Measurements from ENCODE around the gene DLG1.

Gene DLG1

GRCh38 chr3:197298341-197298944 is at the start of gene DLG1:
Gene DLG1, minus strand, starts transcription at chr3:197298612. Its CDS starts 1,408 bp downstream, at chr3:197297204.
- in situ Hi-C loops (cut with HindIII; ENCODE audit: low sequenced_read_pairs), result no loop called here

DNA sequence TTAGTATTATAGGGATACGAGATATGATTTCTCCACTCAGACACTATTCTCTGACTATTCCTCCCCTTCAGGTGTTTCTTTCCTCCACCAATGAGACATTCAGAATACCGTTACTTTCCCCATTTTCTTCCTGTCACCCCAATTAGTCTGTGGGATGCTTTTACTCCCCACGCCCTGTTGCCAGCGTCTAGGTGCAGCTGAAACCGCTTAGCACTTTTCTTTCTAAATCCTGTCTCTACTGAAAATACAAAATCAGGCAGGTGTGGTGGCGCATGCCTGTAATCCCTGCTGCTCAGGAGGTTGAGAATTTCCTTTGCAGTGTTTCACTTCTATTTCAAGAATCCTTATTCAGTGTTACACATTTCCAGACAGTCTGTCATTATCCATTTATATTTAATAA is 49.6 kb upstream of the DLG1 start:
- in situ Hi-C loops (cut with HindIII; ENCODE audit: low sequenced_read_pairs), result no loop called here

GRCh38 chr3:197345390-197345789 is 47.0 kb upstream of the DLG1 start:
- in situ Hi-C loops (cut with HindIII; ENCODE audit: low sequenced_read_pairs), result no loop called here

DNA sequence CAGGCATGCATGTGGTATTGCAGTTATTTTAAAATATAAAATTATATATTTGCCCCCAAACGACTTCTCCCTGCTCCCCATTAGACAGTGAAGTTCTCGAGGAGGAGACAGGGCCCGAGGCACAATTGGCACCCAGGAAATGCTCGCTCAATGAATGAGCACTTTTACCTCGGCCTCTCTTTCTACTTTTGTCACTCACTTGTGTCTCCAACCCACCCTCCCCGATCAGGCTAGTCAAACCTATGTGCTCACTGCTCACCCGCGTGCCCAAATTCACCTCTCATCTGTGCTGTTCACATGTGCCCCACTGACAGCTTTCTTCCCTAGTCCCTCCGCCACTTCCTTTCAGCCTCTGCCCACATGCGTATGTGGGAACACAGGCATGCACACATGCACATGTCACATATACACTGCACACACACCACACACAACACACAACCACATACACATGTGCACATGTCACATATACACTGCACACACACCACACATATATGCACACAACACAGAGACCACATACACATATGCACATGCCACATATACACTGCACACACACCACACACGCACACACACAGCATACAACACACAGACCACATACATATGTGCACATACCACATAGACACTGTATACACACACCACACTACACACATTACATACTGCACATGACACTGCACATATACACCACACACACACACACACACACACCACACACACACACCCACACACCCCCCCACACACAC is 46.3 kb upstream of the DLG1 start:
- in situ Hi-C loops (cut with HindIII; ENCODE audit: low sequenced_read_pairs), result loop anchor here (5.0 kb wide), 1 partner anchor 33 kb away; no protein-coding TSS in a partner anchor

- in situ Hi-C loops (cut with HindIII; ENCODE audit: low sequenced_read_pairs), result loop anchor here (5.0 kb wide), 1 partner anchor 33 kb away; no protein-coding TSS in a partner anchor
Measured at GRCh38 chr3:197343656-197344408, 45.4 kb upstream of the DLG1 start.

DNA sequence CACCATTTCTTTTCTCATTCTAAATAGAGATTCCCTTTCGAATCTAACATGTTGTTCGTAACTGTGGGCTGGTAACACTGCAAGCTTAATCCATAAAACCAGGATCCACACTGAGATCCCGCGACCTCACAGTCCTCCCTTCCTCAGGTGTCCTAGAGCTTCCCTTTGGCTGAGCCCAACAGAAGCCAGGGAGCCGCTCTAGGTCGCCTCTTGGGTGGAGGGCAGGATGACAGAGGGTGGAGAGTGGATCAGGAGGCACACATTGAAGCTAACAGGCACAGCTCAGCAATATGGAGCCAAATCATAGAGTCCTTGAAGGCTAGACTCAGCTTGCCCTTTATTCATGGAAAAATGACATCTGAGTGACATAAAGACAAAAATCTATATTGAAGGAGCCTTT is 44.7 kb upstream of the DLG1 start:
- in situ Hi-C loops (cut with HindIII; ENCODE audit: low sequenced_read_pairs), result loop anchor here (5.0 kb wide), 1 partner anchor 34 kb away; no protein-coding TSS in a partner anchor

GRCh38 chr3:197340521-197340871 is 42.1 kb upstream of the DLG1 start:
- in situ Hi-C loops (cut with HindIII; ENCODE audit: low sequenced_read_pairs), result loop anchor here (5.0 kb wide), 1 partner anchor 37 kb away; no protein-coding TSS in a partner anchor

- in situ Hi-C loops (cut with HindIII; ENCODE audit: low sequenced_read_pairs), result loop anchor here (5.0 kb wide), 1 partner anchor 37 kb away; no protein-coding TSS in a partner anchor
Measured at GRCh38 chr3:197339841-197340520, 41.6 kb upstream of the DLG1 start.

DNA sequence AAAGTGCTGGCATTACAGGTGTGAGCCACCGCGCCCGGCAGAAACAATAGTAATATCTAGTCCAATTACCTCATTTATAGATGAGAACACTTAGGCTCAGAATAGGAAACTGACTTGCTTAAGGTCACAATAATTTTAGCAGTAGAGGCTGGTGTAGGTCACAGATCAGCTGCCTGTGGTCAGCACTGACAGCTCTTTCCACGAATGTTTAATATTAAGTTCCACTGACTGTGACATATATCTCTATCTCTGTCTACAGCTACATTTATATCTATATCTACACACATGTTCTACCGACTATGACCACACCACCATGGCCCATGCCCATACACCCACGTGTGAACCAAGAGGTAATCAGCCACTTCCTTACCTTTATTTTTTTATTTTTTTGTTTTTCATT is 40.2 kb upstream of the DLG1 start:
- in situ Hi-C loops (cut with HindIII; ENCODE audit: low sequenced_read_pairs), result no loop called here

DNA sequence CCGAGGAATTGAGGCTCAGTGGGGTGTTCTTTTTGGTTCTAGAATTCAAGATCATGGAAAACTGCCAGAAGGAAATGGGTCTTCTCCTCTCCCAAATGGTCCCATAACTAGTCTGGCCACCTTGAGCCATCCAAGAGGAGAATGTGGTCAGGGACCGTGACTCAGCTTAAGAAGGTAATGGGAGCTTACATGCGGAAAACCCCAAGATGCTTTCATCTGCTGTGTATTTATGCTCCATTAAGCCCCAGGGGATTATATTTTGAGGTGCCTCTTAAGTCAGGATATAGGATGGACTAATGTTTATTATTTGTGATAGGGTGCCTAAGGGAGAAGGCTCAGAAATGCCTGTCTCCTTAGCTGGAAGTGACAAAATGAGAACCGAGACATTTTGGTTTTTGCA is 39.2 kb upstream of the DLG1 start:
- in situ Hi-C loops (cut with HindIII; ENCODE audit: low sequenced_read_pairs), result no loop called here

DNA sequence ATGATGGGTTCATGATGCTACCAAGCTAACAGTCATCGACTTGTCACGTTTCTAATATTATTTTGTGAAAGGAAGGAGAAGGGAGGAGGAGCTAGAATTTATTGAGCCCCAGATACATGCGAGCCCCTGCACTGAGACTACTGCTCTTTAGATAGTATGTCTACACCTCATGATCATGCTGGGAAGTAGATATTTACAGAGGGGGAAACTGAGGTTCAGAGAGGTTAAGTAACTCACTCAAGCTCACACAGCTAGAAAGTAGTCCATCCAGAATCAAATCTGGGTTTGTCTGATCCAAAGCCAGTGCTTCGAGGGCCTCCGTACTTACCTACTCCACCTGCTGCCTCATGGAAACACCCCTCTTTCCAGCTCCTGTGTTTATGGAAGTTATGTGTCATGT is 38.8 kb upstream of the DLG1 start:
- in situ Hi-C loops (cut with HindIII; ENCODE audit: low sequenced_read_pairs), result no loop called here

- in situ Hi-C loops (cut with HindIII; ENCODE audit: low sequenced_read_pairs), result no loop called here
Measured at GRCh38 chr3:197336348-197336747, 37.9 kb upstream of the DLG1 start.

- in situ Hi-C loops (cut with HindIII; ENCODE audit: low sequenced_read_pairs), result no loop called here
Measured at GRCh38 chr3:197335428-197336132, 37.2 kb upstream of the DLG1 start.

- in situ Hi-C loops (cut with HindIII; ENCODE audit: low sequenced_read_pairs), result no loop called here
Measured at GRCh38 chr3:197333901-197334639, 35.7 kb upstream of the DLG1 start.

GRCh38 chr3:197331131-197331530 is 32.7 kb upstream of the DLG1 start:
- in situ Hi-C loops (cut with HindIII; ENCODE audit: low sequenced_read_pairs), result no loop called here

GRCh38 chr3:197329382-197329781 is 31.0 kb upstream of the DLG1 start:
- in situ Hi-C loops (cut with HindIII; ENCODE audit: low sequenced_read_pairs), result no loop called here

DNA sequence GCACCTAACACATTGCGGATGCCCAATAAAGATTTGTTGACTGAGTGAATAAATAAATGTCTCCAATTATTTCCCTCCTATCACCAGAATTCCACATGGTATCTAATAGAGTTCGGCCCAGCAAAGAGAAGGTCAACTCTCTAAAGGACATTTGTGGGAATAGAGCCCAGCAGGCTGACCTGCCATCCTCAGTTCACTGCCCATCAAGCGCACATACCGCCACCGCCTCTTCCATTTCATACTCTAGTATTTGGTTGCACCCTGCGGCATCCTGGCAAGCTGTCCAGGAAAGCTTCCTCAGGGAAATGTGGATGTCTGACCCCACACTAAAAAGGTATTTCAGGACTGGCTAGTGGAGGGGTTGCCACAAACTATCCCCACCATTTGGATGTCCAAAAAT is 29.8 kb upstream of the DLG1 start:
- in situ Hi-C loops (cut with HindIII; ENCODE audit: low sequenced_read_pairs), result no loop called here

- in situ Hi-C loops (cut with HindIII; ENCODE audit: low sequenced_read_pairs), result no loop called here
Measured at GRCh38 chr3:197327701-197328100, 29.3 kb upstream of the DLG1 start.

DNA sequence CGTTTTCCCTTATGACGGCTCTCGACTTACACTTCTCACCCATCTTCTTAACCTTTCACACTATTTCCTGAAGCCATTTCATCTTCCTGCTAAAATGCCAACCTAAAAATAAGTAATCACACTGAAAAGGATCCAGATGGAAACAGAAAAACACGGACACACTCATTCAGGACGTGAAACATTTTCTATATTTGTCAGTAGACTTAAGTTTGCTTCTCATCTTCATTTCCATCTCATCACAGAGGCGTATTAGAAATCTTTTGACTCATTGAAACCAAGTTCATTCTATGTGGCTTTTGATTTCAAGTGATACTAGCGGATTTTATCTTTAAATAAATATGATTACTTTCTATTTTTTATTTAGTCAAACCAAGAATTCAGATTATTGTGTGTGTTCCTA is 27.4 kb upstream of the DLG1 start:
- in situ Hi-C loops (cut with HindIII; ENCODE audit: low sequenced_read_pairs), result no loop called here

GRCh38 chr3:197322149-197322548 is 23.7 kb upstream of the DLG1 start:
- in situ Hi-C loops (cut with HindIII; ENCODE audit: low sequenced_read_pairs), result no loop called here

Measured in endothelial cell of hepatic sinusoid (primary cell).